Mesenchymal stem cell (in vitro differentiated cells and primary cell): ENCODE results near the gene PTPRN2.

Experiments used
- DNase-seq: peaks from one replicate; pipeline ENCODE4 v3.0.0-alpha.2; 2013
- H2AFZ ChIP-seq: one replicate; pipeline ENCODE4 v1.6.1; 2013; ENCODE audit warnings: low read depth, mild to moderate bottlenecking, control low read depth, inconsistent platforms, low read length, moderate library complexity
- H2AK5ac ChIP-seq: 2 replicates; pipeline ENCODE4 v1.6.1; 2013; ENCODE audit warnings: low read length, moderate library complexity, mild to moderate bottlenecking, inconsistent platforms; ENCODE audit not compliant: severe bottlenecking
- H2BK120ac ChIP-seq: one replicate; pipeline ENCODE4 v1.6.1; 2013; ENCODE audit warnings: low read depth, mild to moderate bottlenecking, inconsistent platforms, low read length, moderate library complexity
- H2BK12ac ChIP-seq, 2 experiments: one replicate each; pipeline ENCODE4 v1.6.1; 2013; ENCODE audit warnings: inconsistent platforms in 2 of 2, low read length in 2 of 2, mild to moderate bottlenecking in 2 of 2, moderate library complexity in 2 of 2, control low read depth in 1 of 2
- H2BK15ac ChIP-seq: one replicate; pipeline ENCODE4 v1.6.1; 2013; ENCODE audit warnings: mild to moderate bottlenecking, low read depth, inconsistent platforms; ENCODE audit not compliant: poor library complexity, severe bottlenecking
- H2BK5ac ChIP-seq: 2 replicates; pipeline ENCODE4 v1.6.1; 2013; ENCODE audit warnings: low read depth, mild to moderate bottlenecking, low read length, control low read depth, inconsistent platforms; ENCODE audit not compliant: poor library complexity, severe bottlenecking
- H3K14ac ChIP-seq, 2 experiments: one replicate each; pipeline ENCODE4 v1.6.1; 2013; ENCODE audit warnings: inconsistent platforms in 2 of 2, low read length in 2 of 2, control low read depth in 1 of 2, mild to moderate bottlenecking in 1 of 2, moderate library complexity in 1 of 2
- H3K18ac ChIP-seq, 2 experiments: one replicate each; pipeline ENCODE4 v1.6.1; 2013; ENCODE audit warnings: inconsistent platforms in 2 of 2, low read length in 2 of 2, control low read depth in 1 of 2, low read depth in 1 of 2, mild to moderate bottlenecking in 1 of 2
- H3K23ac ChIP-seq, 2 experiments: one replicate each; pipeline ENCODE4 v1.6.1; 2013; ENCODE audit warnings: inconsistent platforms in 2 of 2, low read length in 2 of 2, mild to moderate bottlenecking in 2 of 2, moderate library complexity in 2 of 2, control low read depth in 1 of 2
- H3K27ac ChIP-seq: 2 replicates; pipeline ENCODE4 v1.5.1; 2013; ENCODE audit warnings: mild to moderate bottlenecking, moderate library complexity, low read length, control low read depth, inconsistent platforms; ENCODE audit not compliant: poor library complexity, severe bottlenecking
- H3K27me3 ChIP-seq, 2 experiments: 2 replicates each; pipeline versions ENCODE4 v1.6.1 to v1.7.0; 2013; ENCODE audit warnings: low read length in 2 of 2, mild to moderate bottlenecking in 2 of 2, moderate library complexity in 2 of 2, control low read depth in 1 of 2, inconsistent platforms in 1 of 2; ENCODE audit not compliant: control insufficient read depth in 1 of 2, insufficient read depth in 1 of 2
- H3K36me3 ChIP-seq, 2 experiments: 2 replicates each; pipeline versions ENCODE4 v1.6.1 to v1.7.0; 2013; ENCODE audit warnings: low read length in 2 of 2, control low read depth in 1 of 2, inconsistent platforms in 1 of 2, low read depth in 1 of 2, mild to moderate bottlenecking in 1 of 2; ENCODE audit not compliant: insufficient read depth in 2 of 2, control insufficient read depth in 1 of 2
- H3K4ac ChIP-seq, 2 experiments: one replicate each; pipeline ENCODE4 v1.6.1; 2013; ENCODE audit warnings: inconsistent platforms in 2 of 2, low read length in 2 of 2, mild to moderate bottlenecking in 2 of 2, moderate library complexity in 2 of 2, control low read depth in 1 of 2, low read depth in 1 of 2
- H3K4me1 ChIP-seq: 2 replicates; pipeline ENCODE4 v1.6.1; 2013; ENCODE audit warnings: low read depth, low read length, control low read depth; ENCODE audit not compliant: control insufficient read depth, insufficient read depth
- H3K4me2 ChIP-seq: 2 replicates; pipeline ENCODE4 v1.6.1; 2013; ENCODE audit warnings: low read length, mild to moderate bottlenecking, inconsistent platforms; ENCODE audit not compliant: poor library complexity, severe bottlenecking
- H3K4me3 ChIP-seq, 2 experiments: 2 replicates each; pipeline versions ENCODE4 v1.5.1 to v1.7.0; 2013; ENCODE audit warnings: low read length in 2 of 2, mild to moderate bottlenecking in 2 of 2, control low read depth in 1 of 2, low read depth in 1 of 2; ENCODE audit not compliant: insufficient read depth in 1 of 2
- H3K79me1 ChIP-seq: replicated peaks from 2 replicates; pipeline ENCODE4 v1.6.1; 2013; ENCODE audit warnings: mild to moderate bottlenecking, control low read depth, low read length, inconsistent platforms; ENCODE audit not compliant: poor library complexity, severe bottlenecking
- H3K9ac ChIP-seq: 2 replicates; pipeline ENCODE4 v1.7.0; 2013; ENCODE audit warnings: mild to moderate bottlenecking, low read length, moderate library complexity
- H3K9me3 ChIP-seq: 2 replicates; pipeline ENCODE4 v1.7.0; 2013; ENCODE audit warnings: mild to moderate bottlenecking, low read length; ENCODE audit not compliant: control insufficient read depth
- H4K8ac ChIP-seq: one replicate; pipeline ENCODE4 v1.6.1; 2013; ENCODE audit warnings: inconsistent platforms, mild to moderate bottlenecking, low read length, moderate library complexity
- H4K91ac ChIP-seq: one replicate; pipeline ENCODE4 v1.6.1; 2013; ENCODE audit warnings: mild to moderate bottlenecking, low read length, inconsistent platforms
- WGBS: methylation state at CpG from one replicate; pipeline ENCODE4 v1.1.7; 2013; ENCODE audit warnings: mixed read lengths; 5-methylcytosine and 5-hydroxymethylcytosine counted together

Gene PTPRN2

DNA sequence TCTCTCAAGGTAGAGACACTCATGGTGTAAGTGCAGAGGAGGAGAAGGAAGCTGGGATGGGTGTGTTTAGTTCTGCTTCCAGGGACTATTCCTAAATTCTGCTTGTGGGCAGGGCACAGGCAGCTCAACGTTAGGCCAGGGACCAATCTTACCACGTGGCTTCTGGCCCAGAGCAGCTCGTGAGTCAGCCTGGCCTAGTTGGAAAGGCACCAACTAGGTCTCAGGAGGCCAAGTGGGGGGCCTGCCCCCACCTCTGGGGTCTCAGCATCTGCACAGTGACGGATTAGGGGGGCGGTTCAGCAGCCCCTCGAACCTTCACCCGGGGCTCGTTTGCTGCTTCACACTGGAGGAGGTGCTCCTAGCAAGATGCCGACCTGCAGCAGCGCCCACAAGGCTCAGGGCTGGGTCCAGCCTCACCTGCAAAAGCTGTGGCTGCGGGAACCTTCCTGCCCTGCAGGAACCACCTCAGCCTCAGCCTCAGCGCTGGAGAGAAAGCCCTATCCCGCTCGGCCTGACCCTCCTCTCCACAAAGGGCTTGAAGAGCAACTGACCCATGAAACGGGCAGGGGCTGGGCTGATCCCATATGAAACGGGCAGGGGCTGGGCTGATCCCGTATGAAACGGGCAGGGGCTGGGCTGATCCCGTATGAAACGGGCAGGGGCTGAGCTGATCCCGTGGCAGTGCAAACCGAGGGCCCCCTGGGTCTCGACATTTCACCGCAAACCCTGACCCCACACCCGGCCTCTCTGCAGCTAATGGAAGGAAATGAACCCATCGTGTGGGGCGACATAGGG lies 803.4 kb downstream of the PTPRN2 start:
- no peak overlapping the region for H2BK5ac ChIP-seq
- no peak overlapping the region for H2BK12ac ChIP-seq
- H2AK5ac ChIP-seq, result no peak overlapping the region
- H4K91ac ChIP-seq, result no peak overlapping the region
- H3K9ac ChIP-seq, result no peak overlapping the region
- H2AFZ ChIP-seq, result no peak overlapping the region
- no peaks in the 10 kb centered on the region for H3K27me3 ChIP-seq
- no peaks in the 10 kb centered on the region for H3K9me3 ChIP-seq
- no peak overlapping the region for H3K4me3 ChIP-seq
- H3K36me3 ChIP-seq, result no peaks in the 10 kb centered on the region
- no peak overlapping the region for H3K23ac ChIP-seq
- no peak overlapping the region for H3K4me2 ChIP-seq
- H4K8ac ChIP-seq, result no peak overlapping the region
- H2BK120ac ChIP-seq, result no peak overlapping the region
- no peak overlapping the region for H3K27ac ChIP-seq
- WGBS, result 70% methylated on average over 27 of the region's 27 CpGs
- H3K14ac ChIP-seq, result no peak overlapping the region
- H3K18ac ChIP-seq, result no peak overlapping the region
- no peaks in the 10 kb centered on the region for H3K4me1 ChIP-seq
- H2BK15ac ChIP-seq, result no peak overlapping the region
- no peak overlapping the region for H3K4ac ChIP-seq
- H3K79me1 ChIP-seq, result no peaks in the 10 kb centered on the region
- no peak for DNase-seq

DNA sequence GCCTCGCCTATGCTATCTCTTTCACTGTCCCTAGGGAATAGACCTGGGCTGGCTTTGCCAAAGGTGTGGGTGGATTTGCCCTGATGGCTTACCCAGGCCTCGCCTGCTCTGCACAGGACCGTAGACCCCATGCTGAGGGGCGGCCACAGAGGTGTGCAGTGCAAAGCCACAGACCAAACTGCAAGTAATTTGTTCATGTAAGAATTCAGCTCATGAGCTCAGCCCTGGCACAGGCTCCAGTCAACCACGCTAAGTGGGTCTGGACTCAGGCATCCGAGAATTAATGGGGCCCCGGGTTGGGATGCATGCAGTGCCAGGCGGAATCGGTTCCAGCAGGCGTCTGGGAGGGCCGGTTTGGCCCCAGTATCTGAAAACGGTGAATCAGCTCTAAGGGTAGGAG lies 805.6 kb downstream of the PTPRN2 start:
- 82% methylated on average over 12 of the region's 12 CpGs for whole genome bisulfite sequencing

GRCh38 chr7:157780721-157781120 lies 806.9 kb downstream of the PTPRN2 start:
- no peak overlapping the region for H2BK15ac ChIP-seq
- no peak overlapping the region for H4K91ac ChIP-seq
- no peak overlapping the region for H3K14ac ChIP-seq
- H3K4ac ChIP-seq, result no peak overlapping the region
- H3K4me3 ChIP-seq, result no peak overlapping the region
- H3K4me1 ChIP-seq, result no peaks in the 10 kb centered on the region
- no peak overlapping the region for H4K8ac ChIP-seq
- no peaks in the 10 kb centered on the region for H3K9me3 ChIP-seq
- no peak overlapping the region for H2AFZ ChIP-seq
- H3K9ac ChIP-seq, result no peak overlapping the region
- no peak overlapping the region for H3K18ac ChIP-seq
- no peak for DNase-seq
- no peak overlapping the region for H2BK120ac ChIP-seq
- no peak overlapping the region for H3K4me2 ChIP-seq
- H3K27me3 ChIP-seq, result no peaks in the 10 kb centered on the region
- H2BK12ac ChIP-seq, result no peak overlapping the region
- H3K36me3 ChIP-seq, result no peaks in the 10 kb centered on the region
- no peaks in the 10 kb centered on the region for H3K79me1 ChIP-seq
- H2AK5ac ChIP-seq, result no peak overlapping the region
- no peak overlapping the region for H3K27ac ChIP-seq
- no peak overlapping the region for H2BK5ac ChIP-seq
- 83% methylated on average over 15 of the region's 15 CpGs for WGBS
- H3K23ac ChIP-seq, result no peak overlapping the region

More for the DNA sequence above, 805.6 kb downstream of the PTPRN2 start:
- no peak overlapping the region for H3K23ac ChIP-seq
- no peak overlapping the region for H3K9ac ChIP-seq
- no peak overlapping the region for H2AK5ac ChIP-seq
- no peaks in the 10 kb centered on the region for H3K36me3 ChIP-seq
- no peaks in the 10 kb centered on the region for H3K4me1 ChIP-seq
- no peak overlapping the region for H4K8ac ChIP-seq
- no peak overlapping the region for H3K14ac ChIP-seq
- no peak overlapping the region for H3K27ac ChIP-seq
- no peak overlapping the region for H2AFZ ChIP-seq
- H3K27me3 ChIP-seq, result no peaks in the 10 kb centered on the region
- H3K79me1 ChIP-seq, result no peaks in the 10 kb centered on the region
- no peak overlapping the region for H3K4ac ChIP-seq
- H2BK5ac ChIP-seq, result no peak overlapping the region
- no peaks in the 10 kb centered on the region for H3K9me3 ChIP-seq
- H3K18ac ChIP-seq, result no peak overlapping the region
- H2BK120ac ChIP-seq, result no peak overlapping the region
- no peak overlapping the region for H2BK12ac ChIP-seq
- no peak overlapping the region for H3K4me3 ChIP-seq
- H2BK15ac ChIP-seq, result no peak overlapping the region
- no peak for DNase-seq
- no peak overlapping the region for H3K4me2 ChIP-seq
- no peak overlapping the region for H4K91ac ChIP-seq

- H4K91ac ChIP-seq, result no peak overlapping the region
- H3K36me3 ChIP-seq, result no peaks in the 10 kb centered on the region
- no peak overlapping the region for H3K18ac ChIP-seq
- no peaks in the 10 kb centered on the region for H3K4me1 ChIP-seq
- no peak overlapping the region for H3K23ac ChIP-seq
- no peak for DNase-seq
- H3K9ac ChIP-seq, result no peak overlapping the region
- no peak overlapping the region for H3K4ac ChIP-seq
- H2BK15ac ChIP-seq, result no peak overlapping the region
- no peak overlapping the region for H3K14ac ChIP-seq
- no peak overlapping the region for H2BK5ac ChIP-seq
- H3K27ac ChIP-seq, result no peak overlapping the region
- no peak overlapping the region for H3K4me2 ChIP-seq
- H3K4me3 ChIP-seq, result no peak overlapping the region
- no peaks in the 10 kb centered on the region for H3K9me3 ChIP-seq
- H2BK120ac ChIP-seq, result no peak overlapping the region
- no peak overlapping the region for H2AFZ ChIP-seq
- no peak overlapping the region for H4K8ac ChIP-seq
- no peak overlapping the region for H2BK12ac ChIP-seq
- 85% methylated on average over 15 of the region's 15 CpGs for WGBS
- no peak overlapping the region for H2AK5ac ChIP-seq
- no peaks in the 10 kb centered on the region for H3K27me3 ChIP-seq
- no peaks in the 10 kb centered on the region for H3K79me1 ChIP-seq
These were observed 807.3 kb downstream of the PTPRN2 start for GRCh38 chr7:157780312-157780711.
